Stimulated activated naive CD4-positive, alpha-beta T cell (primary cell): Measurements from ENCODE around the gene SMIM7.
"Not testable (repeated sequence)": the region's sequence is repeated elsewhere in the genome, so short reads cannot be mapped to it uniquely, and the experiment has no call there.

Experiments used
- DNase-seq, 6 experiments: peaks; one replicate each; lab custom pipeline; 2025; lab: John Stamatoyannopoulos, UW

Gene SMIM7

DNA sequence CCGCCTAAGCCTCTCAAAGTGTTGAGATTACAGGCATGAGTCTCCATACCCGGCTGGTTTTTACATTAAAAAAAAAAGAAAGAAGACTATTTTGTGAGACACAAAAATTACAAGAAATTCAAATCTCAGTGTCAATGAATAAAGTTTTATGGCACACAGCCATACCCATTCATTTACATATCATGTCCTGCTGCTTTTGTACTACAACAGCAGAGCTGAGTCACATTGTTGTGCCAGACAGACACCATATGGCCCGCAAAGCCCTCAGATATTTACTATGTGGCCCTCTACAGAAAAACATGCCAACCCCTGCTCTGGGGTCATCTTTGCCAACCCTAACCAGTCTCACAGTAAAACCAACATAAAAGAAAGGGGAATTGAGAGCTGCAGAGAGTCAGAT is 5.3 kb downstream of the SMIM7 start:
- no peak for DNase-seq

DNA sequence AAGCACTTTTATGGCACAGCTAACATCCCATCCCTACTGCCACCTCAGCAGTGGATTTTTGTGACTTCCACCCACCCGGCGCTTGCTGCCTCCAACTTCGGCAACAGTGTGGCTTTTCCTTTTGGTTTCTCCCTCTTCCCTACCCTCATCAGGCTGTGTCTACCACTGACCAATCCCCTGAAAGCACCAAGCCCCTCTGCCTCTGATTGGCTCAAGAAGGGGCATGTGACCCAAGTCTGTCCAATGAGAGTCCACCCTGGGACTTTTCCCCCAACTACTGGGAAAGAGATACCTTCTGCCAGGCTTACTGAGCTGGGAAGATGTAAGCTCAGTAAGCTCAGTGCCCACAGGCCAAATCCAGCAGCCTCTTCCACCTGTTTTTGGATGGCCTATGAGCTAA is 5.8 kb downstream of the SMIM7 start:
- DNase-seq, result no peak

DNA sequence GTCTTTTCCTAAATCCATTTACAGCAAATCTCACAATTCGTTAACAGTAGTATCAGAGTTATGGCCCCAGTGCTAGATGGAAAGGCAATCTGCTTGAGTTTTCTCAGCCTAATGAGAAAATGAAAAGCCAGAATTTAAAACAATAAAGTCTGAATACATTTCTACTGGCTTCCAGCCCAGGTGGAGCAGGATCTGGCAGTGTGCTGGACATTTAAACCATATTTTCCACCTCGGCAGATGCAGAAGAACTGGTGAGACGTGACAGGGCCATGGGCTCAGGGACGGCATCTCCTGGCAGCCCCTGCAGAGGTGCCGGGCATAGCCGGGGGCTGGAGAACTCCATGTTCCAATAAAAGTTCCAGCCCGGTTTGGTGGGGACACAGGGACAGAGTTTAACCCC is 7.1 kb downstream of the SMIM7 start:
- DNase-seq, result no peak

DNA sequence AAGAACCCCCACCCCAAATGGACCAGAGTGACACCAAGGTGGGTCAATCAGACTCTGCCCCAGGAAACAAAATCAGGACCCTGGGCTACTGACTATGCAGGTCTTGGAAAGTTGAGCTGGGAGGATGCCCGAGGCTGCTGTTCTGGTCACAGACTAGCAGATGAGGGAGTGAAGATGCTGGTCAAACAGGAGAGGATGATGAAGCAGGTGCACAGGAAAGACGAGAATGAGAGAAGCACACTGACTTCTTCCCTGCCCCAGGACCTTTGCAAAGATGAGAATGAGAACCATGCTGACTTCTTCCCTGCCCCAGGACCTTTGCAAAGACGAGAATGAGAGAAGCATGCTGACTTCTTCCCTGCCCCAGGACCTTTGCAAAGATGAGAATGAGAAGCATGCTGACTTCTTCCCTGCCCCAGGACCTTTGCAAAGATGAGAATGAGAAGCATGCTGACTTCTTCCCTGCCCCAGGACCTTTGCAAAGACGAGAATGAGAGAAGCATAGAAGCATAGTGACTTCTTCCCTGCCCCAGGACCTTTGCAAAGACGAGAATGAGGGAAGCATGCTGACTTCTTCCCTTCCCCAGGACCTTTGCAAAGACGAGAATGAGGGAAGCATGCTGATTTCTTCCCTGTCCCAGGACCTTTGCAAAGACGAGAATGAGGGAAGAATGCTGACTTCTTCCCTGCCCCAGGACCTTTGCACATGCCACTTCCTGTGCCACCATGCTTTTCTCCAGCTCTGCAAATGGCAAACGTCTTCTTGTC is 8.3 kb downstream of the SMIM7 start:
- DNase-seq, result not testable (repeated sequence)

DNA sequence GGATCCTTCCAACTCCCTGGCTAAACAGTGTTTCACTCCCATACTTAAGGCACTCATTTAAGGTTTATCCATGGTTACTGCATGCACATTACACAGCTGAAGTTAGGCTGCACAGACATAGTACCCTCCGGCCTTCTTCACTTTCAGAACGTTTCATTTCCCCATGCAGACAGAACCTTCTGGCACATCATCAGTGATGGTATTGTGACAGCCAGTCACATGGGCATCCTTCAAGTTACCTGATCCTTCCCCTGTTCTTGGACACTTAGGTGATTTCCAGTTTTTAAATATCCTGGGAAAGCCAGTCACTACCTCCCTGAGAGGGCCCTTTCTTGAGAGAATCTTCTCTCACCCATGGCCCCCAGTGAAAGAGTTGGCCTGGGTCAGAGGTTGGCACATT is 9.1 kb downstream of the SMIM7 start:
- DNase-seq, result no peak

DNA sequence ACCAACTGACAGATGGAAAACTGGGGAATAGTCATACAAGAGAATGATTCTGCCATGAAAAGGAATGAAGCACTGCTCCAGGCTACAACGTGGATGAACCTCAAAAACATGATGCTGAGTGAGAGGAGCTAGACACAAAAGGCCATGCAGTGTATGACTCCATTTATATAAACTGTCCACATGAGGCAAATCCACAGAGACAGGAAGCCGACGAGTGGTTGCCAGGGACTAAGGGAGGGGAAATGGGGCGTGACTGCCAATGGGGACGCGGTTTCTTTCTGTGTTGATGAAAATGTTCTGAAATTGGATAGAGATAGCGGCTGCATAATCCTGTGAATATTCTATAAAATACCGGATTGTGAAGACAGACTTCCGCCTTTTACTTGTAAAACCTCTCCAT is 10.2 kb downstream of the SMIM7 start:
- no peak for DNase-seq

DNA sequence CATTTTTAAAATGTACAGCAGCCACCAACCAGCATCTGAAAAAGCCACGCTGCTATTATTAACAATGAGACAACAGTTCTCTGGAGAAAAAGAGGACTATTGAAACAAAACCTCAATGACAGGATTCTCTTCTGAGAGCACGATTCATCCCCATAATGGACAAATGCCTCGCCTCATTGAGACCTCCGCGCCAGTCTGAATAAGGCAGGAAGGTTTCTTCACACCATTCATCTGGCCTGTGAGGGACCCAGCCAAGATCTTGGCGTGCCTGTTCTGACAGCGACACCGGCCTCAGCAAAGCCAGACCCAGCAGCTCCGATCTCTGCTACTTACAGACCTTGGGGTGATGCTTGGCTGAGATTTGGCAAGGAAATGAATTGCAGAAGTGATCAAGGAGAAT is 14.8 kb downstream of the SMIM7 start:
- no peak for DNase-seq

DNA sequence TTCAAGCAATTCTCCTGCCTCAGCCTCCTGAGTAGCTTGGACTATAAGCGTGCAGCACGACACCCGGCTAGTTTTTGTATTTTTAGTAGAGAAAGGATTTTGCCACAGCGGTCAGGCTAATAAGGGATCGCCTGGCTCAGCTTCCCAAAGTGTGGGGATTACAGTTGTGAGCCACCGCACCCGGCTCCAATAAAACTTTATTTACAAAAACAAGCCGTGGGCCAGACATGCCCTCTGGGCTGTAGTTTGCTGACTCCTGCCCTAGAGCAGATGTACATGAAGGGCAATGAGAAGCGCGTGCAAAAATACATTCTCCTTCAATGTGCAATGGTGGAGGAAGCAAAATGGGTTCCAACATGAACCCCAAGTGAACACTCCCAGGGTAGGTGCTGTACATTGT is 18.2 kb downstream of the SMIM7 start:
- DNase-seq, result no peak

DNA sequence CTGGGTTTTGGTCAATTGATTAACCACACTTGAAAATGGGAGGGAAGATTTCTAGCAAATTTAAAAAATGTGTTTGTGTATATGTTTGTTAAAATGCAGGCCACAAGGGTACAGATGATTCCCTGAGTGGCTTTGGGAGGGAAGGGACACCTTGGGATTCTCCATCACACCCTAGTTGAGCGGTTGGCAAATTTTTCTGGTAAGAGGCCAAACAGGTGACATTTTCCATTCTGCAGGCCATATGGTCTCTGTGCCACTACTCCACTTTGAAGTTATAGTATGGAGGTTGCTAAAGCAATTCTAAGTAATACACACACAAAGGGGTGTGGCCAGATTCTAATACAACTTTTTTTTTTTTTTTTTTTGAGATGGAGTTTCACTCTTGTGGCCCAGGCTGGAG is 19.0 kb downstream of the SMIM7 start:
- no peak for DNase-seq

DNA sequence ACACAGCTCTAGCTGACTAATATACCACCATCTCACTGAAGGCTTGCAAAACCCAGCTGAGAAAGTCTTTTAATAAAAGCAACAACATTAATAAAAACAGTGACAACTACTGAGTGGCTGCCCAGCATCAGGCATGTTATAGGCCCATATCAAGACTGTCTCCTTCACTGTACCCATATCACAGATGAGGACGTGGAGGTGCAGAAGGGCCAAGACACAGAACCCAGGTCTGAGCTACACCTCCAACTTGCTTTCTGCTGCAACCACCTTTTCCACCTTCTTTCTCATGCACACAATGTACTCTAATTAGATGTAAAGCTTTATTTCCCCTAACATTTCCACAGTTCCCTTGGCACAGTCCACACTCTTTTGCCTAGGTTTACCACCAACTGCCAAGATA is 21.3 kb downstream of the SMIM7 start:
- no peak for DNase-seq

DNA sequence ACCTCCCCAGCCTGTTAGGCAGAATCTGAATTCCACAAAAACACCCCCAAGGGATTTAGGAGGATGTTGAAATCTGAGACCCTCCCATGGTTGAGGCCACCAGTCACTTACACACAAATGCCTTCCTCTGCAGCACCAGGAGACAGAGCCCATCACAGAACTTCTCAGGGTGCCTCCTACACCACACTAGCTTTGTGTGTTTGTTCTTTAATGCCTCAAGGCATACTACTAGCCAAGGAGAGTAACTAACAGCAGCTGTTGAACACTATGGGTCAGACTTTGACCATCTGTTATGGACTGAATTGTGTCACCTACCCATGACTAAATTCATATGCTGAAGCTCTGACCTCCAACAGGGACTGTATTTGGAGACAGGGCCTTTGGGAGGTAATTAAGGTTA is 22.4 kb downstream of the SMIM7 start:
- no peak for DNase-seq

DNA sequence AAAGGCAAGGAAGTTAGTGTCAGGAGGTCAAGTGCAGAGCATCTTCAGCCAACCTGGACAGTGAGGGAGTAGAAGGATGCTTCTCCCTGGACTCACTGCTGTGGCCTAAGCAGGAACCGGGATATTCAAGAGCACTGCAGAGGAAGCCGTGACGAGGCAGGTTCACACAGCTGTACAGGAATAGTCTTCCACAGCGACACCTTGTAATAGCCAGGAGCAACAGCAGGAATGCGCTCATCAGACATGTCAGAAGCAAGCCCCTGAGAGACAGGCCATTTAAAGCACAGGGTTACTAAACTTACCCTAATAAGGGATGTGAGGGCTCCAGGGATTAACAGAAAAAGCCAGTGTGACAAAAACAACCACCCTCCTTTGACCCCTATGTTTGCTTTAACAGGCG is 28.5 kb downstream of the SMIM7 start:
- DNase-seq, result no peak

DNA sequence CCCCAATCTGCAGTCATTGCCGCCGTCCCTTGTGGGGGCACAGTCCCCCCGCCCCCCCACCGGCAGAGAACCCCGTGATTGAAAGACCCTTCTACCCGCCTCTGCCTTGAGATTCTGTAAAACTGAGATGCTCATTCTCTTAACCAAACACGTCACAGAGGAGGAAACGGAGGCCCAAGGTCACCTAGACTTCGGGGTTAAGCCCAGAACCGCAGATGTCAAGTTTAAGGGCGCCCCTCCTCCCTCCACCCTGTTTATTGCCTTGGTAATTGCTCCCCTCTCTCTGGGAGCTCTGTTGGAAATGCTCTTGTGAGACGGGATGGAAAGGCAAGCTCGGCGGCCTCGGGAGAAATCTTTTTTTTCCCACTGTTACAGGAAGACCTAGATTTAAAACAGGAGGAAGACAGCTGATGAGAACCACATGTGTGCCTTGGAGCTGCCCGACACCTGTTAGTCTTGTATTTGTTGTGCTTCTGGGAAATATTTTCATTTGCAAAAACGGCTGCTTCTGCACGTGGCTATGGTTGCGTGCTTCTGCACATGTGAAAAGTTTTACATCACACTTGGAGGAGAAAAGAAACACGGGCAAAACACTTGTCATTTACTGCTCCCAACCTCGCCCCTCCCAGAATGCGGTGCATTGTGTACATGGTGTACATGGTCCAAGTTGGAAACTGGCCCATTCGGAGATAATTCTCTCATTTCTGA is 30.8 kb downstream of the SMIM7 start:
- DNase-seq, result peak in 3 of 6 experiments; percentile 58 to 66 (median 62)

DNA sequence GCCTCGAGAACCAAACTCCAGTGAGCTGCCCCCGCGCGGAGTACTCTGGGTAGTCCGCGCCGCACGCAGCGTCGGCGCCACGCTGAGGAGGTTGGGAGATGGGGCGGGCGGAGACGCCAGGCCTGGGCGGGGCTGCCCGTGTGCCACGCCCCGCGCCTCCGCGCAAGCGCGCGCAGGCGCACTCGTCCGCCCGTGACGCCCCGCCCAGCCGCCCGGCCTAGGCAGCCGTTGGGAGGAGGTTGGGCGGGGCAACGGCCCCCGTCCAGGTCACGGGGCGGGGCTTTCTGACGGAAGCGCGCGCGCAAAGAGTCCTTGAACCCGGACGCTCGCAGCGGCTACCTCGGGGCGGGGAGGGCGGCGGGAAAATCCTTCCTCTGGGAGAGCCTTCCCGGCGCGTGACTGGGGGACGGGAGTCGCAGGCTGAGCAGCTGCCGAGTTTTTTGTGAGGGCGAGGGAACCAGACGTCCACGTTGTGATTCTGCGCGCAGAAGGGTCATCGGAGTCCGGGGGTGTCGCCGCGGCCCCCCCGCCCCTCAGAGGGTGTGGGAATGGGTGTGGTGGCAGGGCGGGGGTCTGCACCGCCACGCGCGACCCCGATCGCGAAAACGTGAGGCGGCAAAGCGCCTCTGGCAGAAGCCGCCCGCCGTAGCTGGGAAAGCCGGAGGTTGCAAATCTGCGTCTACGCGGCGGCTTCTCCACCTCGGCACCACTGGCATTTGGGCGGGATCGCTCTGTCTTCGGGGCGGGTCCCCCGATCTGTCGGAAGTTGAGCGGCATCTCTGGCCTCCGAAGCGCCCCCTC is 31.6 kb downstream of the SMIM7 start, which contains the start of gene MED26:
Gene MED26 (minus strand): TSS at position 22 of the 801 bp plus-strand sequence. CDS start 261 bp downstream, outside the sequence.
- DNase-seq, result peak; percentile 89 to 95 (median 92)

DNA sequence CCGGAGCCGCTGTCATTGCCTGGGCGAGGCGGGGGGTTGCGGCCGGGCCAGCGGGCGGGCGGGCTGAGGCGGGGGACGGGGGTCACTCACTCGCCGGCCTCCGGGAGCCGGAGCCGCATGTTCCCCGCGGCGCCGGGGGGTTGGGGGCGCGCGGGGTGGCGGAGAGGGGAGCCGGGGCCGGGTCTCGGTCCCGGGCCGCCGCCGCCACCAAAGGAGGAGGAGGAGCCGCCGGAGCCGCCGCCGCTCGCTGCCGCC is 32.1 kb downstream of the SMIM7 start:
- DNase-seq, result peak in 1 of 6 experiments; percentile 39

DNA sequence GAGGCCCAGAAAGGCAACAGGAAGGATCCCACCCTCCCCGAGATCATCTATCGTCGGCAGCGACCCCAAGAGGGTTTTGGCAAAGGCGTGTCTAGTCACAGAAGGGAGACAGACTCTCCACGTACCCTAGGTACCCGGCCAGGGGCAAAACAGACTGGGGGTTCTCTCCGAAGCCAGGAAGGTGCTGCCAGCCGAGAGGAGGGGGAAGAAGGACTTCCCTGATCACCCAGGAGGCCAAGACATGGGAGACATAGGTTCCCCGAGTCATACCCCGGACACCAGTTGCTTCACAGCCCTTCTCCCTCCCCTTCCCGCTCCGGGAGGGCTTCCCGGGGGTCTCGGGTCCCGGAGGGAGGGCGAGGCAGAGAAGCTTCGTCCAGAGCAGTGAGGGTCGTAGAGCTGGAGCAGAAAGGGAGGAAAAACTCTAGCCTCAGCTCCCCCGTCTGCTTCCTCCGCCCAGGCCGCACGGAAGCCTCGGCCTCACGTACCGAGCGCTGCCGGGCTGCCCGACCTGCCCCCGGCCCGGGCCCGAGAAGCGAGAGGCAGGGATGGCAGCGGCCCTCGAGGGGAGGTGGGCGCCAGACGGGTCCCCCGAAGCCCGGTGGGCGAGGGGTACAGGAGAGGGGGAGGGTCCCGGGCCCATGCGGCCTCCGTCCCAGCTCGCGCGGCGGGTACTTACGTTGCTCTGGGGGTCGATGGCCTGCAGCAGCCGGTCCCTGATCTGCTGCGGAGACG is 32.6 kb downstream of the SMIM7 start:
- peak in 3 of 6 experiments; percentile 21 to 35 (median 32) for DNase-seq

DNA sequence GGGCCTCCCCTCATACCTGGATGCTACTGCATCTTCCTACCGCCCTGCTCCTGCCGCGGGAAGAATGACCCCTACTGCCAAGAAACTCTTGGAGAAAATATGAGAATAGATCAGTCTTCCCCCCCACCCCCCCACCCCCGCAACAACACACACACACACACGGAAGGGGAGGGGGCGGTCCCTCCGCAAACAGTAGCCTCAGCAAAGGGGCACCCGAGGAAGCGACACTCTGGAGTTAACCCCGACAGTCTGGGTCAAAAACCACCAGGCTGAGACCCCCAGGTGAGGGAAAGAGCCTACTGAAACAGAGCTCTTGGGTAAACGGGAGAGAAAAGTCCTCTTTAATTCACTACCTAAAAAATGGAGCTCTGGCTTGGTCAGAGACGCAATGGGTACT is 33.1 kb downstream of the SMIM7 start:
- DNase-seq, result peak in 2 of 6 experiments; percentile 2 to 6

DNA sequence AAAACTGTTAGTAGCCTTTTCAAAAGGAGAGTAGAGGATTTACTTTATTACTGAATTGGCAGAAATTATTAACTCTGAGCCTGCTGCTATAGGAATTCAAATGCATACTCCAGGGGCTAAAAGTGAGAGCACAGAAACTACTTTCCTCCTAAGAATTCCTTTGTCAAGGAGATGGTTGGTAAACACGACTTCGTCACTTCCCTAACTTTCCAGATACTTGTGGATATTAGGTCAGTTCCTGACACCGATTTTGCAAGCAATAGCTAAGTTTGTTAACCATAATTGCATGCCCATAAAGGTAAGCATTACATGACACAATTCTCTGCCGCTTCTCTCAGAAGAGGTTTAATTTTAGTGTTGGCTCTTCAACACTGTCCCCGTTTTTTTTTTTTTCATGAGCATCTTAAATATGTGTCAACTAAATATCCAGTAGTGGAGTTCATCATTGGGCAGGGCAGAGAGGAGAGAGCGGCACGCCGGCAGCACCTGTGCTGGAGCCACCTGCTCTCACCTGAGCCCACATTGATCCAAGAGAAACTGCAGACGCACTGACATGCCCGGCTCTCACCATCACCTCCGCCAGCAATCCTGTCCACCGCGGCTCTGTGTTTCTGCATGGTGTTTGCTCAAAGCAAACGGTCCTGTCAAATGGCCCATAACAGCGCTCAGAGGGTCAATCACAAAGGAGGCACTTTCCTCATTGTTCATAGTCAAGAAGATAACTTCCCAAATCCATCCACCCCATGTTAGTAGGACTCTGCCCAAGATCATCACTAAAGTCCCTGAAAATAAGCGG is 34.6 kb downstream of the SMIM7 start:
- DNase-seq, result no peak

DNA sequence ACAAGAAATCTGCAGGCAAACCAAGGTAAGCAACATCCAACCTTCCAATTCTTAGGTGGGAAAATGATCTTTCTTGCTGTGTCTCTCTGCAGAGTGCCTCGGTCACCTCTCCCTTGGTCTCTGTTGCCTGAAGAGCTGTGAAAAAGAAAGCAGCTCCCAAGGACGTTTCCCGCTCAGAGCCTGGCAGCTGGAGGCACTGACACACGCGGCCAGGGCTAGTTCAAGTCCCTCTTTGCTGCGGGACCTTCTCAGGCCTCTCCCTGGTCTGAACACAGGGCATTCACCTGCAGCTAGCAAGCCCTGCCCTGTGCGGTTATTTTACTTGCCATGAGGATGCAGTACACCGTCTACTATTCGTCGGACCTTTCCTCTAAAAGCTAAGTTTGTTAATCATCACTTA is 35.7 kb downstream of the SMIM7 start:
- no peak for DNase-seq

DNA sequence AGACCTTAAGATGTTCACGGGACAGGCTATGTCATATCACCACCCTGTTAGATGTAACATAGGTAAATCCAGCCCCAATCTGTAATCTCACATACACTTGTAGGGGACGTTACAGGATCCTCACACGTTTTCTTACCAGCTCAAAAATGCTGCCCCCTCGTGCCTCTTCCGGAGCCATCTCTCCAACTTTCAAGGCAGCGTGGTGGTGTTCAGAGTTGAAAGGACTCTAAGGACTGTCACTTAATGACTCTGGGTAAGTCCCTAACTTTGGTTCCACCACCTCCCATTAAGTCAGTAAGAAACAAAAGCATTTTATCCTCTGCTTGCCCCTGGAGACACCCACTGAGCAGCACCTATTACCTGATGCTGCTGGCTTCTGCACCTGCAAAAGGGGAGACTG is 36.4 kb downstream of the SMIM7 start:
- no peak for DNase-seq

DNA sequence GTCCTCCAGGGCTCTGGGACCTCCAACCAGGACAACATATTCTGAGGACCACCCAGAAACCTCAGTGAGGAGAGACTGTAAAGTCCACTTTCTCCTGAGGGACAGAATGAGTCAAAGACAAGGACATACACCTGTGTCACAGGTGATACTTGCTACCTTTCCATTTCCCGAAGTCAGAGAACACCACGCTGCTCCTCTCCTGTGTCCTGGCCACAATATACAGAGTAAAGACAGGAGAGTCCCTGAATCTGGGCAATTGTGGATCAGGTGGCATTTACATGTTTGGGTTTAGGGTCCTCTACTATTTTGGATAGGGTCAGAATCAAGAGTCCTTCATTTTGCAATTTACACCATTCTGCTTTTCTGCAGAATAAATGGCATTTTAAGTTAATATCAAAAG is 36.9 kb downstream of the SMIM7 start:
- DNase-seq, result no peak
